ENCODE measurements around the gene TRIM14. TPM values are rescaled to one million over a fixed set of nuclear protein-coding genes. Genes with fewer than 3 reads are reported as not detected.

Gene TRIM14
- total RNA-seq, 1 donor from 2014 or later = 12.8 TPM

DNA sequence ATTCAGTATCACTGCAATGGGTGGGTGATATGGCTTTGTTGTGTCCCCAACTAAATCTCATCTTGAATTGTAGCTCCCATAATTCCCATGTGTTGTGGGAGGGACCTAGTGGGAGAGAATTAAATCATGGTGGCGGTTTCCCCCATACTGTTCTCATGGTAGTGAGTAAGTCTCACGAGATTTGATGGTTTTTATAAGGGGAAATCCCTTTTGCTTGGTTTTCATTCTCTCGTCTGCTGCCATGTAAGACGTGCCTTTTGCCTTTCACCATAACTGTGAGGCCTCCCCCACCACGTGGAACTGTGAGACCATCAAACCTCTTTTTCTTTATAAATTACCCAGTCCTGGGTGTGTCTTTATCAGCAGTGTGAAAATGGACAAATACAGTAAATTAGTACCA, 72.0 kb downstream of the TRIM14 start:
- ChIA-PET POLR2A (interaction anchor here (1.0 to 5.1 kb wide), 4 partner anchors 10 to 63 kb away, joined by 4 to 38 read pairs (median 16); partner anchors contain the start of genes ANP32B and NANS), CTCF (no interaction called here)
- H3K4me1 Mint-ChIP-seq = peaks cover 50% of the 10 kb centered on the region
- DNase-seq (no peak), ATAC-seq (ENCODE audit: low read depth) (no peak)
- intact Hi-C loops (cut with micrococcal nuclease) = no loop called here
- TF ChIP-seq, protein P1, sequence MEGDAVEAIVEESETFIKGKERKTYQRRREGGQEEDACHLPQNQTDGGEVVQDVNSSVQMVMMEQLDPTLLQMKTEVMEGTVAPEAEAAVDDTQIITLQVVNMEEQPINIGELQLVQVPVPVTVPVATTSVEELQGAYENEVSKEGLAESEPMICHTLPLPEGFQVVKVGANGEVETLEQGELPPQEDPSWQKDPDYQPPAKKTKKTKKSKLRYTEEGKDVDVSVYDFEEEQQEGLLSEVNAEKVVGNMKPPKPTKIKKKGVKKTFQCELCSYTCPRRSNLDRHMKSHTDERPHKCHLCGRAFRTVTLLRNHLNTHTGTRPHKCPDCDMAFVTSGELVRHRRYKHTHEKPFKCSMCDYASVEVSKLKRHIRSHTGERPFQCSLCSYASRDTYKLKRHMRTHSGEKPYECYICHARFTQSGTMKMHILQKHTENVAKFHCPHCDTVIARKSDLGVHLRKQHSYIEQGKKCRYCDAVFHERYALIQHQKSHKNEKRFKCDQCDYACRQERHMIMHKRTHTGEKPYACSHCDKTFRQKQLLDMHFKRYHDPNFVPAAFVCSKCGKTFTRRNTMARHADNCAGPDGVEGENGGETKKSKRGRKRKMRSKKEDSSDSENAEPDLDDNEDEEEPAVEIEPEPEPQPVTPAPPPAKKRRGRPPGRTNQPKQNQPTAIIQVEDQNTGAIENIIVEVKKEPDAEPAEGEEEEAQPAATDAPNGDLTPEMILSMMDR (IDR thresholded peaks at IDR 0.05) = no peak
- peak overlapping the region; percentile 35 for H3K4me3 Mint-ChIP-seq
- no peaks in the 10 kb centered on the region for H3K27me3 Mint-ChIP-seq
- H3K36me3 Mint-ChIP-seq (ENCODE audit: low read depth) = peaks cover 23% of the 10 kb centered on the region
- no peak overlapping the region for H3K27ac Mint-ChIP-seq
- H3K9me3 Mint-ChIP-seq = peaks cover 7% of the 10 kb centered on the region

DNA sequence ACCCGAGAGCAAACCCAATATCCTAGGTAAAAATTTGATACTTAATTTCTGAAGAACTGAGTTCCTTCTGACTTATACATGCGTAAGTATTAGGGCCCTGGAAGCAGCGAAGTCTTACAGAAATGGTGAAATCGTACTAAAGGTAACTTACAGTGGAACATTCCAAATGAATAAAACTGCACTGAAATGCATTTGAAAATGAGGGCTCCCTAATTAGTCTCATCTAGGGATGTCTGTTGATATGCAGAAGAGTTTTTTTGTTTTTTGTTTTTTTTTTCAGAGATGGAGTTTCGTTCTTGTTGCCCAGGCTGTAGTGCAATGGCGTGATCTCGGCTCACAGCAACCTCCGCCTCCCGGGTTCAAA, 72.9 kb downstream of the TRIM14 start:
- H3K36me3 Mint-ChIP-seq (ENCODE audit: low read depth) = peaks cover 23% of the 10 kb centered on the region
- peak overlapping the region; percentile 83 for H3K4me3 Mint-ChIP-seq
- peaks cover 7% of the 10 kb centered on the region for H3K9me3 Mint-ChIP-seq
- DNase-seq = no peak
- peaks cover 50% of the 10 kb centered on the region for H3K4me1 Mint-ChIP-seq
- no peak overlapping the region for H3K27ac Mint-ChIP-seq
- POLR2A ChIA-PET = interaction anchor here (0.8 to 5.1 kb wide), 8 partner anchors 9 to 210 kb away, joined by 3 to 38 read pairs (median 7); partner anchors contain the start of genes ANP32B, NANS, TBC1D2 and TRMO
- TF ChIP-seq, protein P1 (IDR thresholded peaks at IDR 0.05) = no peak
- no peak for ATAC-seq (ENCODE audit: low read depth)
- CTCF ChIA-PET = interaction anchor here (1.0 to 2.1 kb wide), 2 partner anchors 10 to 11 kb away, joined by 4 to 7 read pairs; partner anchors contain the start of gene NANS
- intact Hi-C loops (cut with micrococcal nuclease) = no loop called here
- H3K27me3 Mint-ChIP-seq = no peaks in the 10 kb centered on the region

DNA sequence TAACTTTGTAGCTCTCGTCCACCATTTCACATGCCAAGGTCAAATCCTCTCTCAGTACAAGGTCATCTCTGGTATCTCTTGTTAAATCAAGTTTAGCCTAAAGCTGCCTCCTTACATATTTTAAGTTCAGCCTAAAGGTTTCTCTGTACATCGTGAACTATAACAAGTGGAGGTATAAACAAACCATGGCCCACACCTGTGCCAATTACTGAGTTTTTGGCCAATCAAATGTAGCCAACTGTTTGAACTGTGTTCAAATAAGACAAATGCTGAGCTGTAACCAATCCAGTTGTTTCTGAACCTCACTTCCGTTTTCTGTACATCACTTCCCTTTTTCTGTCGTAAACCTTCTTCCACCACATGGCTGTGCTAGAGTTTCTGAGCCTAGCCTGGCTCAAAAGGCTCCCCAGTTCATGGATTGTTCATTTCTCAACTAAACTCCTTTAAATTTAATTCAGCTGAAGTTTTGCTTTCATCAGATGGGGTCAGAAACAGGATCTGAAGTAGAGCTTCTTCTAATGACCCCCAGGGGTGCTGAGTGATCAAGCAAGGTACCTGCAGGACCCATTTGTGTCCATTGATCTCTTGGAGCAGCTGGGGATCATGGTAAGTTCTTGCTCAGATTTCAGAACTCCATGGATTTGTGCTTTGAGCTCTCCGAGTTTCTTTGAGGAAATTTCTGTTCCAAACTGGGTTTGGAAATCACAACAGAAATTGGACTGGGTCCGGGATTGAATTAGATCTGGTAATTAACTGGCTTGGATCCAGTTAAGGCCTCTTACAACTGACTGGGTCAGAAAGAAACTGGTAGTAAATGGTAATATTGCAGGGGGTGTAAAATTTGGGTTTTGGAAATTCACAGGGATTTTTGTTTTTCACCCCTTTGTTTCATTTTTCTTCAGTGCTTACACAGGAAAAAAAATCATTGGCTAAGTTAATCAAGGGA, 73.5 kb downstream of the TRIM14 start:
- H3K36me3 Mint-ChIP-seq (ENCODE audit: low read depth) = peaks cover 23% of the 10 kb centered on the region
- DNase-seq = no peak
- peak overlapping the region; percentile 83 for H3K4me3 Mint-ChIP-seq
- TF ChIP-seq, protein P1 (IDR thresholded peaks at IDR 0.05) = no peak
- H3K9me3 Mint-ChIP-seq = peaks cover 7% of the 10 kb centered on the region
- ATAC-seq (ENCODE audit: low read depth) = peak; percentile 87
- H3K27ac Mint-ChIP-seq = peak overlapping the region; percentile 84
- CTCF ChIA-PET = interaction anchor here (0.8 to 2.1 kb wide), 5 partner anchors 11 to 218 kb away, joined by 3 to 7 read pairs (median 4); partner anchors contain the start of gene NANS
- POLR2A ChIA-PET = interaction anchor here (0.6 to 5.1 kb wide), 12 partner anchors 8 to 411 kb away, joined by 3 to 38 read pairs (median 4); partner anchors contain the start of genes ANP32B, NANS, TBC1D2 and TRMO
- peaks cover 53% of the 10 kb centered on the region for H3K4me1 Mint-ChIP-seq
- H3K27me3 Mint-ChIP-seq = peaks cover under 1% of the 10 kb centered on the region
- intact Hi-C loops (cut with micrococcal nuclease) = loop anchor here (1.0 kb wide), 5 partner anchors 11 to 210 kb away; partner anchors contain the start of genes ANP32B, NANS and TBC1D2

DNA sequence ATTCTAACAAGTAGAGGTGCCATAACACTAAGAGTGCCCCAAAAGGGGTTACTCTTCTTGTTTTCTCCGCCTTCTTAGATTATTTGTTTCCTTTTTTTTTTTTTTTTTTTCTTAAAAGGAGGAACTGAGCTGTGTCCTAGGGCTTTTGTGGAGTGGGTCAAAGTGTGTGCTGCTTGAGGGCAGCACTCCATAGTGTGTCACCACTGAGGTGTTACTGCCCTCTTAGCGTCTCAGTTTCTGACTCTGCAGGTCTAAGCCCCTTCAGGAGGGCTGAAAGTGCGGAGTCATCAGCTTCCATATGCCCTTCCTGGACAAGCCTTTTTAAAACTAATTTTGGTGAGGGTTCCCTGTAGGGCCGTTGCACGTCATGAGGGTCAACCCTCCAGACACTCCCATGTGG, 75.1 kb downstream of the TRIM14 start:
- DNase-seq = no peak
- H3K27ac Mint-ChIP-seq = no peak overlapping the region
- ChIA-PET POLR2A (interaction anchor here (1.5 to 5.1 kb wide), 3 partner anchors 13 to 122 kb away, joined by 16 to 38 read pairs (median 21); partner anchors contain the start of genes NANS and TRMO), CTCF (interaction anchor here (2.1 kb wide), 1 partner anchor 9 kb away, joined by 7 read pairs; no protein-coding TSS in a partner anchor)
- peaks cover 7% of the 10 kb centered on the region for H3K9me3 Mint-ChIP-seq
- H3K4me1 Mint-ChIP-seq = peaks cover 65% of the 10 kb centered on the region
- TF ChIP-seq, protein P1 (IDR thresholded peaks at IDR 0.05) = no peak
- peaks cover 21% of the 10 kb centered on the region for H3K36me3 Mint-ChIP-seq (ENCODE audit: low read depth)
- intact Hi-C loops (cut with micrococcal nuclease) = no loop called here
- no peak overlapping the region for H3K4me3 Mint-ChIP-seq
- ATAC-seq (ENCODE audit: low read depth) = no peak
- peaks cover 4% of the 10 kb centered on the region for H3K27me3 Mint-ChIP-seq

DNA sequence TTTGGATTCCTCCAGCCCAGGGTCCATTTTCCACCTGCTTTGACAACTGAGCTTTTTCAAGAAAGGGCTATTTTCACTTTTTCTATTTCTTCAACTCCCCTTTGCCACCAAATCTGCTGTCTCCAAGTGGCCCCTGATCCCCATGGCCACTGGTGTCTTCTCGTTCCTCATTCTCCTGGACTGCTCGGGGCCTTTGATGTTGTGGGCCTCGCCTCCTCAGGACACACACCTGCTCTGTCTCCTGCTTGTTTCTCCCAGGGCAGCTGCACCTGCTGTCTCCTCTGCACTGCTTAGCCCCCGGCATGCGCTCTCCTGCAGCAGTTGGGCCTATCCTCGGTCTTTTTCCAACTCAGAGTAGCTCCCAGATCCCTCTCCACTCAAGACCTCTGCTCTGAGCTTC, 78.8 kb downstream of the TRIM14 start:
- Mint-ChIP-seq H3K9me3 (peaks cover 3% of the 10 kb centered on the region), H3K27ac (peak overlapping the region; percentile 46), H3K27me3 (peaks cover 4% of the 10 kb centered on the region), H3K4me3 (peak overlapping the region; percentile 76), H3K36me3 (ENCODE audit: low read depth) (peaks cover 2% of the 10 kb centered on the region), H3K4me1 (peaks cover 58% of the 10 kb centered on the region)
- ChIA-PET CTCF (no interaction called here), POLR2A (interaction anchor here (1.1 kb wide), 2 partner anchors 58 to 118 kb away, joined by 3 to 5 read pairs; partner anchors contain the start of gene TRMO)
- intact Hi-C loops (cut with micrococcal nuclease) = no loop called here
- ATAC-seq (ENCODE audit: low read depth) (no peak), DNase-seq (no peak)
- TF ChIP-seq, protein P1 (IDR thresholded peaks at IDR 0.05) = no peak
